Keratinocyte (primary cell): ENCODE data around the gene POLR3K. TPM values are rescaled to one million over a fixed set of nuclear protein-coding genes. Genes with fewer than 3 reads are reported as not detected.

Source experiments
- DNase-seq: peaks from one replicate; pipeline ENCODE4 v3.0.0-alpha.2; 2011; ENCODE audit warnings: low read depth, missing footprints, low spot score
- FAIRE-seq: peaks from 2 replicates; lab custom pipeline; 2011; peaks lifted over from hg19 to GRCh38; lab: Jason Lieb, UNC
- H2AFZ ChIP-seq: 2 replicates; pipeline ENCODE4 v1.6.0; 2012; ENCODE audit warnings: low read length, control low read depth, inconsistent platforms; ENCODE audit not compliant: control insufficient read depth
- H3K27ac ChIP-seq: 2 replicates; pipeline ENCODE4 v1.5.1; 2011; ENCODE audit warnings: low read length; ENCODE audit not compliant: control insufficient read depth, insufficient read depth
- H3K27me3 ChIP-seq: 3 replicates; pipeline ENCODE4 v1.6.0; 2011; ENCODE audit warnings: low read length; ENCODE audit not compliant: control insufficient read depth, insufficient read depth; ENCODE audit errors: extremely low read depth
- H3K36me3 ChIP-seq, 2 experiments: 2 replicates in 1 of 2; 3 replicates in 1 of 2; pipeline ENCODE4 v1.5.1; 2011; ENCODE audit warnings: low read length in 2 of 2, mild to moderate bottlenecking in 1 of 2; ENCODE audit not compliant: control insufficient read depth in 2 of 2, insufficient read depth in 2 of 2; ENCODE audit errors: extremely low read depth in 1 of 2
- H3K4me1 ChIP-seq: 3 replicates; pipeline ENCODE4 v1.5.1; 2011; ENCODE audit warnings: low read length; ENCODE audit not compliant: control insufficient read depth, insufficient read depth; ENCODE audit errors: extremely low read depth
- H3K4me2 ChIP-seq: 3 replicates; pipeline ENCODE4 v1.6.0; 2011; ENCODE audit warnings: low read depth, low read length; ENCODE audit not compliant: control insufficient read depth, insufficient read depth; ENCODE audit errors: extremely low read depth
- H3K4me3 ChIP-seq, 3 experiments: fragments of 200-600 bp in 1 of 3; sonication (generic) in 1 of 3; 2 replicates in 2 of 3; 3 replicates in 1 of 3; pipeline ENCODE4 v1.5.1; 2011 to 2016; ENCODE audit warnings: low read length in 3 of 3, mild to moderate bottlenecking in 3 of 3, control low read depth in 2 of 3, inconsistent platforms in 1 of 3, low read depth in 1 of 3, mixed read lengths in 1 of 3, mixed run types in 1 of 3, moderate library complexity in 1 of 3; ENCODE audit not compliant: control insufficient read depth in 2 of 3, insufficient read depth in 2 of 3; ENCODE audit errors: extremely low read depth in 1 of 3
- H3K79me2 ChIP-seq: 2 replicates; pipeline ENCODE4 v1.6.0; 2012; ENCODE audit warnings: low read length; ENCODE audit not compliant: control insufficient read depth, insufficient read depth
- H3K9ac ChIP-seq: 3 replicates; pipeline ENCODE4 v1.6.0; 2011; ENCODE audit warnings: low read length; ENCODE audit not compliant: control insufficient read depth, insufficient read depth; ENCODE audit errors: extremely low read depth
- H3K9me1 ChIP-seq: 3 replicates; pipeline ENCODE4 v1.6.0; 2011; ENCODE audit warnings: low read length; ENCODE audit not compliant: control insufficient read depth, insufficient read depth; ENCODE audit errors: extremely low read depth
- H3K9me3 ChIP-seq: 2 replicates; pipeline ENCODE4 v1.5.1; 2012; ENCODE audit warnings: low read depth, low read length; ENCODE audit not compliant: control insufficient read depth
- H4K20me1 ChIP-seq: 3 replicates; pipeline ENCODE4 v1.6.0; 2011; ENCODE audit warnings: low read length; ENCODE audit not compliant: control insufficient read depth, insufficient read depth; ENCODE audit errors: extremely low read depth
- EZH2 ChIP-seq: IDR thresholded peaks from one replicate; pipeline ENCODE4 v1.6.1; 2012; ENCODE audit warnings: inconsistent platforms, mild to moderate bottlenecking, low read length, moderate library complexity
- dilution Hi-C: fragments of 300-500 bp; cut with MboI; formaldehyde crosslinking; loops from one replicate; pipeline ENCODE4 v1.7.0; 2020; ENCODE audit warnings: low sequenced_read_pairs; ENCODE audit not compliant: extremely low pct_ligation_motif_present
- polyA plus RNA-seq, 5 experiments: library from polyadenylated mRNA; depleted of rRNA in 3 of 5; stranded (reverse) in 3 of 5; stranded (forward) in 1 of 5; unstranded in 1 of 5; fragments of >200 nt; gene quantifications; 1 replicate in 1 of 5; 2 replicates in 3 of 5; 3 replicates in 1 of 5; pipeline versions ENCODE4 v1.2.1 to v1.2.3, GENCODE V29; 2011 to 2012; ENCODE audit warnings: missing spikeins in 2 of 5, low read depth in 1 of 5, low replicate concordance in 1 of 5
- TF ChIP-seq, protein P1 (sequence below), 3 experiments: IDR thresholded peaks in 1 of 3; conservative IDR thresholded peaks in 1 of 3; optimal IDR thresholded peaks in 1 of 3; 2 replicates in 2 of 3; 3 replicates in 1 of 3; pipeline versions ENCODE3 to v1.5.1; 2011; ENCODE audit warnings: low read length in 3 of 3, mild to moderate bottlenecking in 3 of 3, moderate library complexity in 2 of 3, control low read depth in 1 of 3, inconsistent platforms in 1 of 3; ENCODE audit not compliant: insufficient read depth in 2 of 3; ENCODE audit errors: extremely low read depth in 1 of 3

POLR3K gene
- polyA plus RNA-seq, 1 donor (not counting 4 experiments of a cell fraction or from before 2014, with no cell fraction given): 23.2 TPM

DNA sequence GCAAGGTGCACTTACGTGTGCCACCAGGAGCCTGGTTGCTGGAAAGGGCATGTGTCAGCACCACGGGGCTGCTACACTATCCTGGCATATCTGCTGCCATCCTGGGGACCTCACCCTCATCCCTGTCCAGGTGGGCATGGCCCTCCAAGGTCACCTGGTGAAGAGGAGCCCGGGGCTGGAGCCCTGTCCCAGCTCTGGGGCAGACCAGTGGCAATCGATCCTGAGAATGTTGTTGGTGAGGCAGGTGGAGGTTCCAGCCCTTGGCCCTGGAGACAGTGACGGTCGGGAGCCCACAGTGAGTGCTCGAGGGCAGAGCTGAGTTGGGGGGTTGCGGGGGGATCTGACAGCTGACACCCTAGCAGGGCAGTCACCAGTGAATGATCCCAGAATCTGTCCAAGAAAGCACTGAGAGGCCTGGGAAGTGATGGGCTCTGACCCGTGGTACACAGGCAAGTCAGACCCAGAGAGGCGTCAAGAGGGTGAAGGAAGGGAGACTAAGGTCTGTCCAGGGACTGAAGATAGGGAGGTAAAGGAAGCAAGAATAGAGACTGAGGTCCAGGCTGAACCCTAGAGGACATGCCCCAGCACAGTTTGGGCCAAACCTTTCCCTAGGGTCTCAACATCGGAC, 17.6 kb downstream of the POLR3K start:
- H3K9me3 ChIP-seq: no peaks in the 10 kb centered on the region
- DNase-seq: no peak
- no peak overlapping the region for H3K27ac ChIP-seq
- no peak overlapping the region for H3K9ac ChIP-seq
- H3K36me3 ChIP-seq: peaks cover 2 to 9% of the 10 kb centered on the region in 2 experiments
- FAIRE-seq: no peak
- H3K9me1 ChIP-seq: no peaks in the 10 kb centered on the region
- TF ChIP-seq, protein P1, sequence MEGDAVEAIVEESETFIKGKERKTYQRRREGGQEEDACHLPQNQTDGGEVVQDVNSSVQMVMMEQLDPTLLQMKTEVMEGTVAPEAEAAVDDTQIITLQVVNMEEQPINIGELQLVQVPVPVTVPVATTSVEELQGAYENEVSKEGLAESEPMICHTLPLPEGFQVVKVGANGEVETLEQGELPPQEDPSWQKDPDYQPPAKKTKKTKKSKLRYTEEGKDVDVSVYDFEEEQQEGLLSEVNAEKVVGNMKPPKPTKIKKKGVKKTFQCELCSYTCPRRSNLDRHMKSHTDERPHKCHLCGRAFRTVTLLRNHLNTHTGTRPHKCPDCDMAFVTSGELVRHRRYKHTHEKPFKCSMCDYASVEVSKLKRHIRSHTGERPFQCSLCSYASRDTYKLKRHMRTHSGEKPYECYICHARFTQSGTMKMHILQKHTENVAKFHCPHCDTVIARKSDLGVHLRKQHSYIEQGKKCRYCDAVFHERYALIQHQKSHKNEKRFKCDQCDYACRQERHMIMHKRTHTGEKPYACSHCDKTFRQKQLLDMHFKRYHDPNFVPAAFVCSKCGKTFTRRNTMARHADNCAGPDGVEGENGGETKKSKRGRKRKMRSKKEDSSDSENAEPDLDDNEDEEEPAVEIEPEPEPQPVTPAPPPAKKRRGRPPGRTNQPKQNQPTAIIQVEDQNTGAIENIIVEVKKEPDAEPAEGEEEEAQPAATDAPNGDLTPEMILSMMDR (optimal IDR thresholded peaks at IDR 0.05 in 1 of 3, IDR thresholded peaks at IDR 0.05 in 1 of 3, conservative IDR thresholded peaks at IDR 0.05 in 1 of 3; ENCODE audit: extremely low read depth in 1 of 3, insufficient read depth in 2 of 3, low read length in 3 of 3): no peak
- TF ChIP-seq EZH2: no peak
- H3K4me3 ChIP-seq: no peak overlapping the region
- no peak overlapping the region for H3K4me2 ChIP-seq
- no peaks in the 10 kb centered on the region for H3K79me2 ChIP-seq
- no peaks in the 10 kb centered on the region for H3K27me3 ChIP-seq
- H3K4me1 ChIP-seq: peaks cover 3% of the 10 kb centered on the region
- H2AFZ ChIP-seq: no peak overlapping the region
- dilution Hi-C loops: no loop called here
- no peaks in the 10 kb centered on the region for H4K20me1 ChIP-seq

GRCh38 chr16:35011-35677, 18.3 kb downstream of the POLR3K start:
- dilution Hi-C loops: no loop called here
- H4K20me1 ChIP-seq: no peaks in the 10 kb centered on the region
- H3K27ac ChIP-seq: no peak overlapping the region
- no peak overlapping the region for H2AFZ ChIP-seq
- DNase-seq (no peak), FAIRE-seq (no peak)
- peaks cover 3% of the 10 kb centered on the region for H3K4me1 ChIP-seq
- no peak for TF ChIP-seq EZH2
- TF ChIP-seq, protein P1 (optimal IDR thresholded peaks at IDR 0.05 in 1 of 3, IDR thresholded peaks at IDR 0.05 in 1 of 3, conservative IDR thresholded peaks at IDR 0.05 in 1 of 3; ENCODE audit: extremely low read depth in 1 of 3, insufficient read depth in 2 of 3, low read length in 3 of 3): no peak
- no peak overlapping the region for H3K4me3 ChIP-seq
- no peaks in the 10 kb centered on the region for H3K79me2 ChIP-seq
- H3K27me3 ChIP-seq: no peaks in the 10 kb centered on the region
- no peaks in the 10 kb centered on the region for H3K9me1 ChIP-seq
- no peak overlapping the region for H3K4me2 ChIP-seq
- H3K9ac ChIP-seq: no peak overlapping the region
- peaks cover 2 to 9% of the 10 kb centered on the region in 2 experiments for H3K36me3 ChIP-seq
- no peaks in the 10 kb centered on the region for H3K9me3 ChIP-seq
